Right ventricle myocardium inferior (tissue), 1 donor: Measurements from ENCODE around the gene HSP90AB1. TPM values are rescaled to one million over a fixed set of nuclear protein-coding genes. Genes with fewer than 3 reads are reported as not detected.

ENCODE experiments used
- ATAC-seq: fragments of 200-7000 bp; cut with Tn5 transposase; one replicate; pipeline ENCODE4 v1.9.1; 2020; ENCODE audit warnings: mild to moderate bottlenecking, moderate library complexity
- DNase-seq: peaks from one replicate; pipeline ENCODE4 v3.0.0; 2021; ENCODE audit errors: missing footprints
- intact Hi-C: fragments of 100-400 bp; cut with DNase I; formaldehyde crosslinking; loops from one replicate; pipeline ENCODE4 v1.11.0; 2022
- total RNA-seq: library from RNA; stranded (reverse); fragmentation: NEBNext Ultra II Directional; extraction: Animal tissue kit (Norgen Biotek cat#: 25700); gene quantifications from one replicate; pipeline ENCODE4 v1.2.1, GENCODE V29; 2021
- donor health status: DM: no; HTN: yes; CAD: no; lungs with severe emphysema.

HSP90AB1 gene
- total RNA-seq, 1 donor from 2014 or later, result 867 TPM

- no peak for DNase-seq
- ATAC-seq, result no peak
- intact Hi-C loops, result no loop called here
Observed at GRCh38 chr6:44271914-44272313, 25.0 kb downstream of the HSP90AB1 start.

- intact Hi-C loops, result no loop called here
- ATAC-seq (no peak), DNase-seq (no peak)
Observed at GRCh38 chr6:44272529-44272928, 25.6 kb downstream of the HSP90AB1 start.

- no peak for ATAC-seq
- no peak for DNase-seq
- intact Hi-C loops, result no loop called here
Observed at GRCh38 chr6:44272999-44273566, 26.2 kb downstream of the HSP90AB1 start.

- DNase-seq, result no peak
- intact Hi-C loops, result no loop called here
Observed at GRCh38 chr6:44273617-44274016, 26.7 kb downstream of the HSP90AB1 start.

GRCh38 chr6:44275271-44275748 lies 28.4 kb downstream of the HSP90AB1 start:
- ATAC-seq (no peak), DNase-seq (no peak)
- intact Hi-C loops, result no loop called here

More at GRCh38 chr6:44273617-44274016, 26.7 kb downstream of the HSP90AB1 start:
- no peak for ATAC-seq

- DNase-seq (no peak), ATAC-seq (peak; percentile 38)
- intact Hi-C loops, result no loop called here
Observed at GRCh38 chr6:44275749-44276648, 29.1 kb downstream of the HSP90AB1 start.

GRCh38 chr6:44276667-44277640 lies 30.1 kb downstream of the HSP90AB1 start:
- no peak for ATAC-seq
- DNase-seq, result no peak
- intact Hi-C loops, result no loop called here

- no peak for ATAC-seq
- intact Hi-C loops, result no loop called here
- no peak for DNase-seq
Observed at GRCh38 chr6:44277763-44278162, 30.9 kb downstream of the HSP90AB1 start.

GRCh38 chr6:44278315-44278714 lies 31.4 kb downstream of the HSP90AB1 start:
- intact Hi-C loops, result no loop called here
- DNase-seq (no peak), ATAC-seq (no peak)

- DNase-seq, result no peak
- ATAC-seq, result no peak
- intact Hi-C loops, result no loop called here
Observed at GRCh38 chr6:44278774-44279697, 32.1 kb downstream of the HSP90AB1 start.

GRCh38 chr6:44284121-44284520 lies 37.2 kb downstream of the HSP90AB1 start:
- ATAC-seq, result no peak
- intact Hi-C loops, result no loop called here
- no peak for DNase-seq

- intact Hi-C loops, result no loop called here
- DNase-seq (no peak), ATAC-seq (no peak)
Observed at GRCh38 chr6:44284867-44285266, 38.0 kb downstream of the HSP90AB1 start.

GRCh38 chr6:44285552-44286284 lies 38.8 kb downstream of the HSP90AB1 start:
- DNase-seq (no peak), ATAC-seq (no peak)
- intact Hi-C loops, result no loop called here

GRCh38 chr6:44286285-44286565 lies 39.3 kb downstream of the HSP90AB1 start:
- DNase-seq (no peak), ATAC-seq (no peak)
- intact Hi-C loops, result no loop called here

GRCh38 chr6:44286747-44287146 lies 39.8 kb downstream of the HSP90AB1 start:
- DNase-seq (no peak), ATAC-seq (no peak)
- intact Hi-C loops, result no loop called here

GRCh38 chr6:44289726-44290260 lies 42.9 kb downstream of the HSP90AB1 start:
- ATAC-seq (no peak), DNase-seq (no peak)
- intact Hi-C loops, result no loop called here

- DNase-seq (no peak), ATAC-seq (no peak)
- intact Hi-C loops, result no loop called here
Observed at GRCh38 chr6:44291841-44292240, 44.9 kb downstream of the HSP90AB1 start.
